SK-N-SH (cell line): ENCODE data around the gene FXYD2. TPM values are rescaled to one million over a fixed set of nuclear protein-coding genes. Genes with fewer than 3 reads are reported as not detected.
A peak's percentile ranks its signal among the peaks of the same experiment; 100 is the strongest.

Experiments used
- CTCF ChIA-PET: fragments of 300-600, 350-600 bp; formaldehyde crosslinking; extraction: SDS; loops from one replicate; lab custom pipeline; 2021; lab: Yijun Ruan, JAX
- POLR2A ChIA-PET: fragments of 350-600 bp; sonication (Branson Sonifier 250); formaldehyde crosslinking; extraction: SDS; loops from one replicate; lab custom pipeline; 2020; ENCODE audit warnings: antibody characterized with exemption, inconsistent platforms; lab: Yijun Ruan, JAX
- DNase-seq: peaks from one replicate; pipeline ENCODE4 v3.0.0; 2012
- H2AFZ ChIP-seq: fragments of 200-600 bp; sonication (generic); 2 replicates; pipeline ENCODE4 v1.8.1; 2016; ENCODE audit warnings: antibody characterized with exemption, mild to moderate bottlenecking, low read depth
- H3F3A ChIP-seq: fragments of 200-600 bp; sonication (generic); replicated peaks from 2 replicates; pipeline ENCODE3; 2016; ENCODE audit warnings: antibody characterized with exemption, mild to moderate bottlenecking; ENCODE audit not compliant: insufficient read depth
- H3K27ac ChIP-seq, 2 experiments: fragments of 200-500 bp in 1 of 2; fragments of 200-600 bp in 1 of 2; sonication (Bioruptor generic) in 1 of 2; sonication (generic), shearing (Covaris generic) in 1 of 2; 2 replicates each; pipeline versions ENCODE4 v1.5.1 to v1.6.1; 2014 to 2016; ENCODE audit warnings: low read depth in 2 of 2, inconsistent platforms in 1 of 2, low read length in 1 of 2, mild to moderate bottlenecking in 1 of 2, mixed read lengths in 1 of 2
- H3K27me3 ChIP-seq: fragments of 200-600 bp; sonication (generic), shearing (Covaris generic); 2 replicates; pipeline ENCODE4 v1.6.1; 2016; ENCODE audit warnings: mixed run types; ENCODE audit not compliant: insufficient read depth
- H3K36me3 ChIP-seq, 2 experiments: fragments of 200-500 bp in 1 of 2; fragments of 200-600 bp in 1 of 2; sonication (Bioruptor generic) in 1 of 2; sonication (generic) in 1 of 2; replicated peaks in 1 of 2; 2 replicates each; pipeline versions ENCODE3 to v1.5.1; 2014 to 2016; ENCODE audit warnings: low read length in 1 of 2, mild to moderate bottlenecking in 1 of 2; ENCODE audit not compliant: insufficient read depth in 2 of 2, control insufficient read depth in 1 of 2
- H3K4me1 ChIP-seq, 2 experiments: fragments of 200-500 bp in 1 of 2; fragments of 200-600 bp in 1 of 2; sonication (Bioruptor generic) in 1 of 2; sonication (generic), shearing (Covaris generic) in 1 of 2; 2 replicates each; pipeline versions ENCODE4 v1.5.1 to v1.6.1; 2014 to 2016; ENCODE audit warnings: low read depth in 1 of 2, low read length in 1 of 2, mixed run types in 1 of 2; ENCODE audit not compliant: insufficient read depth in 2 of 2, control insufficient read depth in 1 of 2
- H3K4me2 ChIP-seq: fragments of 200-600 bp; sonication (generic), shearing (Covaris generic); 2 replicates; pipeline ENCODE4 v1.6.1; 2017; ENCODE audit warnings: mixed run types
- H3K4me3 ChIP-seq, 2 experiments: fragments of 200-500 bp in 1 of 2; fragments of 200-600 bp in 1 of 2; sonication (Bioruptor generic) in 1 of 2; sonication (generic), shearing (Covaris generic) in 1 of 2; 2 replicates each; pipeline versions ENCODE4 v1.5.1 to v1.8.1; 2014 to 2016; ENCODE audit warnings: low read depth in 2 of 2, inconsistent platforms in 1 of 2, low read length in 1 of 2, mild to moderate bottlenecking in 1 of 2, mixed read lengths in 1 of 2, moderate library complexity in 1 of 2
- H3K79me2 ChIP-seq: fragments of 200-600 bp; sonication (generic); 2 replicates; pipeline ENCODE4 v1.8.1; 2017; ENCODE audit warnings: mild to moderate bottlenecking; ENCODE audit not compliant: insufficient read depth
- H3K9ac ChIP-seq: fragments of 200-600 bp; sonication (generic); 2 replicates; pipeline ENCODE4 v1.6.1; 2017; ENCODE audit warnings: mixed run types
- H3K9me2 ChIP-seq: fragments of 200-600 bp; sonication (generic); 2 replicates; pipeline ENCODE4 v1.6.1; 2017; ENCODE audit warnings: mixed run types
- H3K9me3 ChIP-seq: fragments of 200-600 bp; sonication (generic); 2 replicates; pipeline ENCODE4 v1.6.1; 2017; ENCODE audit warnings: mixed run types, mild to moderate bottlenecking, moderate library complexity
- H4K20me1 ChIP-seq: fragments of 200-600 bp; sonication (generic); 2 replicates; pipeline ENCODE4 v1.6.1; 2017; ENCODE audit warnings: mild to moderate bottlenecking, mixed run types; ENCODE audit not compliant: insufficient read depth
- CTCF ChIP-seq: fragments of 200-600 bp; sonication (generic); IDR thresholded peaks from 2 replicates; pipeline ENCODE4 v1.6.1; 2017; ENCODE audit warnings: antibody characterized with exemption, mild to moderate bottlenecking, moderate library complexity
- ELF1 ChIP-seq: IDR thresholded peaks from 2 replicates; pipeline ENCODE4 v1.4.0; 2012
- EP300 ChIP-seq, 2 experiments: IDR thresholded peaks; 2 replicates each; pipeline versions ENCODE4 v1.4.0 to v1.6.1; 2012; ENCODE audit warnings: borderline replicate concordance in 1 of 2, low read depth in 1 of 2, low read length in 1 of 2
- EZH2phosphoT487 ChIP-seq: fragments of 200-600 bp; sonication (generic); IDR thresholded peaks from 2 replicates; pipeline ENCODE4 v1.6.1; 2017; ENCODE audit warnings: low read depth, mixed run types, mild to moderate bottlenecking, antibody characterized with exemption, moderate library complexity, borderline replicate concordance
- FOSL2 ChIP-seq: IDR thresholded peaks from 2 replicates; pipeline ENCODE4 v1.4.0; 2012; ENCODE audit warnings: low read depth, mild to moderate bottlenecking, moderate library complexity, borderline replicate concordance
- FOXJ3 ChIP-seq: sonication (generic); formaldehyde crosslinking; IDR thresholded peaks from 2 replicates; pipeline ENCODE4 v1.5.1; 2020; ENCODE audit warnings: mild to moderate bottlenecking, missing genetic modification reagents
- FOXM1 ChIP-seq: IDR thresholded peaks from 2 replicates; pipeline ENCODE4 v1.4.0; 2012; ENCODE audit warnings: low read depth, mild to moderate bottlenecking
- GATA2 ChIP-seq: sonication (generic); formaldehyde crosslinking; IDR thresholded peaks from 2 replicates; pipeline ENCODE4 v1.5.0; 2020; ENCODE audit warnings: mild to moderate bottlenecking, missing genetic modification reagents
- IRF3 ChIP-seq: fragments of 150-350 bp; IDR thresholded peaks from 2 replicates; pipeline ENCODE4 v1.6.1; 2016; ENCODE audit warnings: mild to moderate bottlenecking, low read depth, low read length
- JUND ChIP-seq: IDR thresholded peaks from 2 replicates; pipeline ENCODE4 v1.4.0; 2012
- MAX ChIP-seq: IDR thresholded peaks from 2 replicates; pipeline ENCODE4 v1.4.0; 2012; ENCODE audit warnings: low read depth
- MXI1 ChIP-seq: IDR thresholded peaks from 2 replicates; pipeline ENCODE4 v1.6.1; 2012; ENCODE audit warnings: mild to moderate bottlenecking, low read depth, low read length, improper control_type of control experiment
- NFIC ChIP-seq: IDR thresholded peaks from 2 replicates; pipeline ENCODE4 v1.4.0; 2012; ENCODE audit warnings: borderline replicate concordance
- PBX3 ChIP-seq: IDR thresholded peaks from 2 replicates; pipeline ENCODE4; 2012
- POLR2AphosphoS5 ChIP-seq: IDR thresholded peaks from 2 replicates; pipeline ENCODE4 v1.6.1; 2012; ENCODE audit warnings: low read depth, low read length
- RCOR1 ChIP-seq: fragments of 150-350 bp; IDR thresholded peaks from 2 replicates; pipeline ENCODE4 v1.6.1; 2017; ENCODE audit warnings: antibody characterized with exemption, low read length
- REST ChIP-seq: IDR thresholded peaks from 2 replicates; pipeline ENCODE4 v1.6.1; 2012; ENCODE audit warnings: mild to moderate bottlenecking, low read depth, low read length, moderate library complexity
- RFX5 ChIP-seq: IDR thresholded peaks from 2 replicates; pipeline ENCODE4 v1.6.1; 2012; ENCODE audit warnings: mild to moderate bottlenecking, improper control_type of control experiment, low read length
- RXRA ChIP-seq: IDR thresholded peaks from 2 replicates; pipeline ENCODE4 v1.4.0; 2012; ENCODE audit warnings: low read depth, mild to moderate bottlenecking, borderline replicate concordance
- SIN3A ChIP-seq: IDR thresholded peaks from 2 replicates; pipeline ENCODE4 v1.6.1; 2012; ENCODE audit warnings: low read depth, mild to moderate bottlenecking, low read length, moderate library complexity, borderline replicate concordance
- TAF1 ChIP-seq: IDR thresholded peaks from 2 replicates; pipeline ENCODE4 v1.6.1; 2012; ENCODE audit warnings: low read depth, mild to moderate bottlenecking, low read length, moderate library complexity, borderline replicate concordance
- TCF12 ChIP-seq: IDR thresholded peaks from 2 replicates; pipeline ENCODE4 v1.4.0; 2012
- YY1 ChIP-seq: IDR thresholded peaks from 2 replicates; pipeline ENCODE4 v1.4.0; 2012; ENCODE audit warnings: low read depth, mild to moderate bottlenecking
- ZBTB33 ChIP-seq: IDR thresholded peaks from 2 replicates; pipeline ENCODE4 v1.4.0; 2012; ENCODE audit warnings: low read depth, borderline replicate concordance
- WGBS: methylation state at CpG from one replicate; pipeline ENCODE4 v1.1.6; 2017; ENCODE audit warnings: low lambda C conversion rate; 5-methylcytosine and 5-hydroxymethylcytosine counted together
- polyA plus RNA-seq, 3 experiments: library from polyadenylated mRNA; depleted of rRNA; stranded (reverse); fragments of >200 nt; gene quantifications; 2 replicates each; pipeline ENCODE4 v1.2.3, GENCODE V29; 2012

Gene FXYD2
- polyA plus RNA-seq, 1 of the 3 experiments (the other 2 are of a cell fraction), result not detected

GRCh38 chr11:117816151-117816741 lies 8.3 kb downstream of the FXYD2 start:
- CTCF ChIA-PET, result interaction anchor here (0.7 to 25.9 kb wide), 19 partner anchors 10 to 400 kb away, joined by 3 to 481 read pairs (median 11); no protein-coding TSS in a partner anchor
- no peaks in the 10 kb centered on the region for H3K9me3 ChIP-seq
- H3K27ac ChIP-seq, result no peak overlapping the region; a peak in 1 of 4 replicates
- H3K4me1 ChIP-seq, result peaks cover 8 to 28% of the 10 kb centered on the region in 2 experiments; a peak in 2 of 4 replicates
- no peaks in the 10 kb centered on the region for H3K27me3 ChIP-seq
- H3K9me2 ChIP-seq, result no peaks in the 10 kb centered on the region
- no peaks in the 10 kb centered on the region for H4K20me1 ChIP-seq
- H2AFZ ChIP-seq, result peak overlapping the region; percentile 72; the same call in 1 of the 2 replicates
- no peak overlapping the region for H3K9ac ChIP-seq
- H3K36me3 ChIP-seq, result no peaks in the 10 kb centered on the region
- POLR2A ChIA-PET, result interaction anchor here (1.9 kb wide), 1 partner anchor 390 kb away, joined by 9 read pairs; no protein-coding TSS in a partner anchor
- no peak overlapping the region for H3K4me2 ChIP-seq
- no peak overlapping the region for H3K4me3 ChIP-seq
- no peaks in the 10 kb centered on the region for H3F3A ChIP-seq
- 65% methylated on average over 14 of the region's 20 CpGs for WGBS
- DNase-seq, result peak; percentile 71
- no peaks in the 10 kb centered on the region for H3K79me2 ChIP-seq
- TF ChIP-seq TAF1, result no peak
- TF ChIP-seq EZH2phosphoT487, result no peak
- peak; percentile 75 for TF ChIP-seq PBX3
- TF ChIP-seq NFIC, result no peak
- TF ChIP-seq FOXM1, result no peak
- TF ChIP-seq MAX, result no peak
- no peak for TF ChIP-seq ELF1
- no peak for TF ChIP-seq YY1
- 0 out of 2 replicates have a peak, but pooled peaks have one; percentile 4 for TF ChIP-seq TCF12
- TF ChIP-seq GATA2 (CRISPR knock-in tag), result no peak
- no peak for TF ChIP-seq CTCF
- TF ChIP-seq MXI1, result no peak
- TF ChIP-seq JUND, result no peak
- TF ChIP-seq SIN3A, result no peak
- TF ChIP-seq RXRA, result no peak
- TF ChIP-seq POLR2AphosphoS5, result no peak
- TF ChIP-seq RFX5, result no peak
- no peak for TF ChIP-seq IRF3
- TF ChIP-seq FOSL2, result peak; percentile 35; the same call in 1 of the 2 replicates
- TF ChIP-seq RCOR1, result no peak
- TF ChIP-seq EP300 (IDR thresholded peaks at IDR 0.05; ENCODE audit: borderline replicate concordance in 1 of 2, low read depth in 1 of 2, low read length in 1 of 2), result no peak
- TF ChIP-seq FOXJ3 (CRISPR knock-in tag), result no peak
- TF ChIP-seq ZBTB33, result no peak
- TF ChIP-seq REST, result no peak
